ENCODE results near the gene ANKRD33. TPM values are rescaled to one million over a fixed set of nuclear protein-coding genes. Genes with fewer than 3 reads are reported as not detected.

Gene ANKRD33
- total RNA-seq, 1 experiment from 2014 or later: not detected

GRCh38 chr12:51907083-51907855, 19.4 kb downstream of the ANKRD33 start, which contains the start of gene ACVRL1:
ACVRL1 (plus strand) TSS chr12:51907504; CDS start chr12:51912475, 4,971 bp downstream.
- POLR2A ChIA-PET: no interaction called here
- TF ChIP-seq, protein P1, sequence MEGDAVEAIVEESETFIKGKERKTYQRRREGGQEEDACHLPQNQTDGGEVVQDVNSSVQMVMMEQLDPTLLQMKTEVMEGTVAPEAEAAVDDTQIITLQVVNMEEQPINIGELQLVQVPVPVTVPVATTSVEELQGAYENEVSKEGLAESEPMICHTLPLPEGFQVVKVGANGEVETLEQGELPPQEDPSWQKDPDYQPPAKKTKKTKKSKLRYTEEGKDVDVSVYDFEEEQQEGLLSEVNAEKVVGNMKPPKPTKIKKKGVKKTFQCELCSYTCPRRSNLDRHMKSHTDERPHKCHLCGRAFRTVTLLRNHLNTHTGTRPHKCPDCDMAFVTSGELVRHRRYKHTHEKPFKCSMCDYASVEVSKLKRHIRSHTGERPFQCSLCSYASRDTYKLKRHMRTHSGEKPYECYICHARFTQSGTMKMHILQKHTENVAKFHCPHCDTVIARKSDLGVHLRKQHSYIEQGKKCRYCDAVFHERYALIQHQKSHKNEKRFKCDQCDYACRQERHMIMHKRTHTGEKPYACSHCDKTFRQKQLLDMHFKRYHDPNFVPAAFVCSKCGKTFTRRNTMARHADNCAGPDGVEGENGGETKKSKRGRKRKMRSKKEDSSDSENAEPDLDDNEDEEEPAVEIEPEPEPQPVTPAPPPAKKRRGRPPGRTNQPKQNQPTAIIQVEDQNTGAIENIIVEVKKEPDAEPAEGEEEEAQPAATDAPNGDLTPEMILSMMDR (IDR thresholded peaks at IDR 0.05; ENCODE audit: unreplicated experiment): no peak
- DNase-seq (ENCODE audit: unreplicated experiment): no peak
- Mint-ChIP-seq H3K27me3 (ENCODE audit: insufficient read depth, unreplicated experiment) (no peaks in the 10 kb centered on the region), H3K4me3 (ENCODE audit: unreplicated experiment) (no peak within 1 kb of the TSS), H3K9me3 (ENCODE audit: unreplicated experiment) (no peaks in the 10 kb centered on the region), H3K36me3 (ENCODE audit: insufficient read depth, unreplicated experiment) (no peaks in the 10 kb centered on the region), H3K27ac (ENCODE audit: low read depth, unreplicated experiment) (no peak within 1 kb of the TSS), H3K4me1 (ENCODE audit: insufficient read depth, unreplicated experiment) (peaks cover 13% of the 10 kb centered on the region)
- intact Hi-C loops (cut with micrococcal nuclease): no loop called here
- no TSS peak for BruUV-seq (replicated peaks)
- CTCF ChIA-PET: interaction anchor here (0.6 kb wide), 3 partner anchors 13 to 439 kb away, joined by 3 read pairs; no protein-coding TSS in a partner anchor

GRCh38 chr12:51907856-51908425, 20.0 kb downstream of the ANKRD33 start:
- no peaks in the 10 kb centered on the region for H3K9me3 Mint-ChIP-seq (ENCODE audit: unreplicated experiment)
- no peak for DNase-seq (ENCODE audit: unreplicated experiment)
- ChIA-PET CTCF (interaction anchor here (0.6 to 0.7 kb wide), 4 partner anchors 13 to 1838 kb away, joined by 3 read pairs; no protein-coding TSS in a partner anchor), POLR2A (no interaction called here)
- H3K27me3 Mint-ChIP-seq (ENCODE audit: insufficient read depth, unreplicated experiment): no peaks in the 10 kb centered on the region
- H3K27ac Mint-ChIP-seq (ENCODE audit: low read depth, unreplicated experiment): no peak overlapping the region
- intact Hi-C loops (cut with micrococcal nuclease): no loop called here
- H3K36me3 Mint-ChIP-seq (ENCODE audit: insufficient read depth, unreplicated experiment): no peaks in the 10 kb centered on the region
- H3K4me3 Mint-ChIP-seq (ENCODE audit: unreplicated experiment): no peak overlapping the region
- TF ChIP-seq, protein P1 (IDR thresholded peaks at IDR 0.05; ENCODE audit: unreplicated experiment): no peak
- BruUV-seq (replicated peaks): no TSS peak
- H3K4me1 Mint-ChIP-seq (ENCODE audit: insufficient read depth, unreplicated experiment): peaks cover 16% of the 10 kb centered on the region

DNA sequence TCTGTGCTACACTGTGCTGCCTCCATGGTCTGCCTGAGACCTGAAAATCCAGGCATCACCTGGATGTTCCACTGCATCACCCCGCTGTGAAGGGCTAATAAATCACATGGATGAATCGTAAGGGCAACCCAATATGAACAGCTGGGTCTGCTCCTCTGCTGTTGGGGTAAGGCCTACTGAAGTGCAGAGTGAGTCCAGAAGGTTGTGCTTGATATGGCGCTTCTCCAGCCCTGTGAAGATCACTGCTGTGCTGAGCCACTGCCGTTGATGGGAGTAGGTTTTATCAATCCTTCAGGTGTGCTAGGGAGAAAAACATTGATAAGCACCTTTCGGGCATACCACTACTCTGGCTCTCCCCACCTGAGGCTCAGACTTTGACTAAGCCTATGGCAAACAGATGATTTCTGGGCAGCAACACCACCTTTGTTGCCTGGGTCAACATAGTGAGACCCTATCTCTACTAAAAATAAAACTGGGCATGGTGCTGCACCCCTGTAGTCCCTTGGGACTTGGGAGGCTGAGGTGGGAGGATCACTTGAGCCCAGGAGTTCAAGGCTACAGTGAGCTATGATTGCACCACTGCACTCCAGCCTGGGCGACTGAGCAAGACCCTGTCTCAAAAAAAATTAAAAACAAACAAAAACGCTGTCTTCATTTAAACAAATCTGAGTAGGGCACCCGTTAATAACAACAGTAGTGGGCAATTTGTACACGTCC, 21.1 kb downstream of the ANKRD33 start:
- Mint-ChIP-seq H3K27ac (ENCODE audit: low read depth, unreplicated experiment) (no peak overlapping the region), H3K4me1 (ENCODE audit: insufficient read depth, unreplicated experiment) (peaks cover 16% of the 10 kb centered on the region), H3K27me3 (ENCODE audit: insufficient read depth, unreplicated experiment) (no peaks in the 10 kb centered on the region), H3K4me3 (ENCODE audit: unreplicated experiment) (no peak overlapping the region), H3K36me3 (ENCODE audit: insufficient read depth, unreplicated experiment) (no peaks in the 10 kb centered on the region), H3K9me3 (ENCODE audit: unreplicated experiment) (no peaks in the 10 kb centered on the region)
- no peak for DNase-seq (ENCODE audit: unreplicated experiment)
- POLR2A ChIA-PET: no interaction called here
- BruUV-seq (replicated peaks): no TSS peak
- intact Hi-C loops (cut with micrococcal nuclease): no loop called here
- TF ChIP-seq, protein P1 (IDR thresholded peaks at IDR 0.05; ENCODE audit: unreplicated experiment): no peak
- CTCF ChIA-PET: interaction anchor here (6.5 kb wide), 1 partner anchor 14 kb away, joined by 32 read pairs; no protein-coding TSS in a partner anchor

- ChIA-PET CTCF (interaction anchor here (6.5 kb wide), 1 partner anchor 13 kb away, joined by 32 read pairs; no protein-coding TSS in a partner anchor), POLR2A (no interaction called here)
- peaks cover 15% of the 10 kb centered on the region for H3K4me1 Mint-ChIP-seq (ENCODE audit: insufficient read depth, unreplicated experiment)
- no peak for DNase-seq (ENCODE audit: unreplicated experiment)
- no peaks in the 10 kb centered on the region for H3K36me3 Mint-ChIP-seq (ENCODE audit: insufficient read depth, unreplicated experiment)
- intact Hi-C loops (cut with micrococcal nuclease): no loop called here
- no peak overlapping the region for H3K4me3 Mint-ChIP-seq (ENCODE audit: unreplicated experiment)
- H3K9me3 Mint-ChIP-seq (ENCODE audit: unreplicated experiment): no peaks in the 10 kb centered on the region
- BruUV-seq (replicated peaks): no TSS peak
- H3K27ac Mint-ChIP-seq (ENCODE audit: low read depth, unreplicated experiment): no peak overlapping the region
- no peaks in the 10 kb centered on the region for H3K27me3 Mint-ChIP-seq (ENCODE audit: insufficient read depth, unreplicated experiment)
- TF ChIP-seq, protein P1 (IDR thresholded peaks at IDR 0.05; ENCODE audit: unreplicated experiment): no peak
Observed at GRCh38 chr12:51910168-51910567, 22.3 kb downstream of the ANKRD33 start.
